NCI-H748 treated with DMSO at 0.1 percent for 48 hours (cell line): ENCODE measurements around the gene ZNF878.

Source experiments
- DNase-seq: peaks from one replicate; lab custom pipeline; 2025; lab: John Stamatoyannopoulos, UW

The ZNF878 gene

DNA sequence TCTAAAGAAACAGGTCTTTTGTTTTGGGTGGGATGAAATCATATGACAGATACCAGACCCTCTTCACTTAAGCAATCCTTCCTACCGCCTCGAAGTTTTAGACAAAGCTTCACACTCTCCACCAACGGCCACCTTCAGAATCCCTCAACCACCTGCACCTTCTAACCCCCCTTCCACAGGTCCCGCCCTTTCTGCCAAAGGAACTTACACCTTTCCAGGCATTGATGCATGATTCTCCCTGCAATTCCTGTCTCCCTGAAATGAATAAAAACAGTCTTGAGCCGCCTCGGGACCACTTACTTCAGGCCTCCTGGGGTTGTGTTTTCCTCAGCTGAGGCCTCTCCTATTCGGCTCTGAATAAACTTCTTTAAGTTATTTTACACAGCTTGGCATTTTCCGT is 18.1 kb downstream of the ZNF878 start:
- DNase-seq, result no peak

DNA sequence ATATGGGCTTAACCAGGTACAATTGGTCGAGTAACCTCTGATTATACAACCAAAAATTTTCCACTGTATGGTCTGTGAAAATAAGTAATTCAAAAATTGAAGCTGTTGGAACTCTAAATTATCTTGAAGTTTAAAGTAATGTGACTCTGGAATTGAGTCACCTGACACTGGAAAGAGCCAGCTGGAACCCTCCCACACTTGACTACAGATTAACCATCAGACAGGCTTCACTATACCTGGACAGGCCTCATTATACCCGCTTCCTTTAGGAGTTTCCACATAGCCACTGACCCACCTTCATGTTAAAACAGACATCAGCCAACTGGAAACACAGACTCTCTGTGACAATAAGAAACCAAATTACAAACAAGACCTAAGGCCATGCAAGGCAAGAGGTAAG is 18.6 kb downstream of the ZNF878 start:
- DNase-seq, result no peak

DNA sequence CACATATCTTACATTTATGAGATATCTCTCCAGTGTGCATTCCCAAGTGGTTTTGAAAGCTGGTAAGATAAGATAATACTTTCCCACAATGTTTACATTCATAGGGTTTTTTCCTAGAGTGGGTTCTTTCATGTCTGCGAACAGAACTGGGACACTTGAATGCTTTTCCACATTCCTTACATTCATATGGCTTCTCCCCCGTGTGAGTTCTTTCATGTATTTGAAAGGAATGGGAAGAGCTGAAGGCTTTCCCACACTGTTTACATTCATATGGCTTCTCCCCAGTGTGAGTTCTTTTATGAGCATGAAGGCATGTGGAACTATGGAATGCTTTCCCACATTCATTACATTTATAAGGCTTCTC is 37.0 kb downstream of the ZNF878 start:
- DNase-seq, result no peak

DNA sequence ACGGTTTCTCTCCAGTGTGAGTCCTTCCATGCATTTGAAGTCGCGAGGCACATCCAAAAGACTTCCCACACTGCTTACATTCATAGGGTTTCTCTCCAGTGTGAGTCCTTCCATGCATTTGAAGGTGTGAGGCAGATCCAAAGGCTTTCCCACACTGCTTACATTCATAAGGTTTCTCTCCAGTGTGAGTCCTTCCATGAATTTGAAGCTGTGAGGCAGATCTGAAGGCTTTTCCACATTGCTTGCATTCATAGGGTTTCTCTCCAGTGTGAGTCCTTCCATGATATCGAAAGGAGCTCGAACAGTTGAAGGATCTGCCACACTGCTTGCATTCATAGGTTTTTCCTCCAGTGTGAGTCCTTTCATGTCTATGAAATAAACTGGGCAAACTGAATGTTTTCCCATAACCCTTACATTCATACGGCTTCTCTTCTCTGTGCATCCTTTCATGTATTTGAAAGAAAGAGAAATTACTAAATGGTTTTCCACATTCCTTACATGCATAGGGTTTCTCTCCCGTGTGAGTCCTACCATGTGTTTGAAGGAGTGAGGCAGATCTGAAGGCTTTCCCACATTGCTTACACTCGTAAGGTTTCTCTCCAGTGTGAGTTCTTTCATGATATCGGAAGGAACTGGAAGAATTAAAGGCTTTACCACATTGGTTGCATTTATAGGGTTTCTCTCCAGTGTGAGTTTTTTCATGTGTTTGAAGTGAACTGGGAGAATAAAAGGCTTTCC is 37.6 kb downstream of the ZNF878 start:
- no peak for DNase-seq

DNA sequence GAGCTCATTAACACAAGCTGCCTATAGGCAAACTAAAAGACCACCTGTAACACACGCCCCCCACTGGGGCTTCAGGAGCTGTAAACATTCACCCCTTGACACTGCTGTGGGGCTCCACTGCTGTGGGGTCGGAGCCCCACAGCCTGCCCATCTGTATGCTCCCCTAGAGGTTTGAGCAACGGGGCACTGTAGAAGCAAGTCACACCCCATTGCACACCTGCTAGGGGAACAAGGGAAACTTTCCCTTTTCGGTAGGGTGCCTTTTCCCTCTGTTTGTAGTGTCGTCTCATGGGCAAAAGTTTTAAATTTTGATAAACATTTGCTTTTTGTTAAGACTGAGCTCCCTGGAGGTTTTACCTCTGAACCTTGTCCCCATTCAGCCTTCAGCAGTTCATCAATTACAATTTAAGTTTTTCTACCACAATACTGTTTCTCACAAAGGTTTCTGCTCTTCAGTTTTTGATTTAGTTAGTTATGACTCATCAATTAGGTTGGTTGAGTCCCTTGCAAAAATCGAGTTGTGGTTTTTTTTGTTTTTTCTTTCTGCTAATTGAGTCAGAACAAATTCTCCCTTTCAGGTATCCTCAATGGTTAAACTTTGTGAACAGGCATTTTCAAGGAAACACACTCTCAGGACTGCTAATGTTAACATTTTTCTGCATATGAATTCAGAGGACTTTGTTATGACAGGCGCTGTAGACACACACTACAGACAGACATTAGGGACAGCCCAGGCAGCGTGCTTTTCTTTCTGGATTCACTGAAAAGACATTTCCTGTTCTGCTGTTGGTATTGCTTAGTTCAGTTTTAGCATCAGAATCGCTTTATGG is 52.4 kb downstream of the ZNF878 start:
- DNase-seq, result no peak

DNA sequence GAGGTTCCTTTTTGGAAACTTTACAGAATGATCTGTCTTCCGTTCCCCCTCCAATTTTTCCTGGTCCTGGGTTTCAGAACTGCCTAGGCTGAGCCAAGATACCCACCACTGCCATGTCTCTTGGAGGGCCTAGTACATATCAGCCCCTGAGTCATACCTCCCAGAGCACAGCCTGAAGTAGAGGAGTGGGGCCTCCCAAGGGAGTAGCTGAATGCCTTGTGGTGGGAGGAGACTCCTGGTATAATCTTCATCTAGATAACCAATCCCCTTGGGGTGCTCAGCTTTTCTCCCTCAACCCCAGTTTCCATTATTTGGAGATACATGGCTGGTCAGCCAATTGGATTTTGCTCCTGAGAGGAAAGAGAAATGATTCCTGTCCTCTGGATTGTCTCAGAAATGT is 57.6 kb downstream of the ZNF878 start:
- no peak for DNase-seq
